IPS-20b (cell line): Measurements from ENCODE around the gene TBC1D9B.

Experiments
- H3K27ac ChIP-seq: one replicate; pipeline ENCODE4 v1.5.1; 2013; ENCODE audit warnings: low read length
- H3K27me3 ChIP-seq: 2 replicates; pipeline ENCODE4 v1.6.1; 2013; ENCODE audit warnings: mild to moderate bottlenecking, low read length, inconsistent platforms; ENCODE audit not compliant: insufficient read depth
- H3K36me3 ChIP-seq: 2 replicates; pipeline ENCODE4 v1.6.1; 2013; ENCODE audit warnings: low read depth, mild to moderate bottlenecking, inconsistent platforms, low read length, moderate library complexity; ENCODE audit not compliant: insufficient read depth
- H3K4me1 ChIP-seq: 2 replicates; pipeline ENCODE4 v1.6.1; 2013; ENCODE audit warnings: mild to moderate bottlenecking, control low read depth, inconsistent platforms, low read length, moderate library complexity; ENCODE audit not compliant: insufficient read depth
- H3K4me3 ChIP-seq: 2 replicates; pipeline ENCODE4 v1.5.1; 2013; ENCODE audit warnings: mild to moderate bottlenecking, low read length, inconsistent platforms
- H3K9ac ChIP-seq: 2 replicates; pipeline ENCODE4 v1.6.1; 2013; ENCODE audit warnings: low read depth, mild to moderate bottlenecking, inconsistent platforms, low read length, moderate library complexity
- H3K9me3 ChIP-seq: 2 replicates; pipeline ENCODE4 v1.6.1; 2013; ENCODE audit warnings: mild to moderate bottlenecking, low read depth, low read length, inconsistent platforms; ENCODE audit not compliant: insufficient read depth

Gene TBC1D9B

DNA sequence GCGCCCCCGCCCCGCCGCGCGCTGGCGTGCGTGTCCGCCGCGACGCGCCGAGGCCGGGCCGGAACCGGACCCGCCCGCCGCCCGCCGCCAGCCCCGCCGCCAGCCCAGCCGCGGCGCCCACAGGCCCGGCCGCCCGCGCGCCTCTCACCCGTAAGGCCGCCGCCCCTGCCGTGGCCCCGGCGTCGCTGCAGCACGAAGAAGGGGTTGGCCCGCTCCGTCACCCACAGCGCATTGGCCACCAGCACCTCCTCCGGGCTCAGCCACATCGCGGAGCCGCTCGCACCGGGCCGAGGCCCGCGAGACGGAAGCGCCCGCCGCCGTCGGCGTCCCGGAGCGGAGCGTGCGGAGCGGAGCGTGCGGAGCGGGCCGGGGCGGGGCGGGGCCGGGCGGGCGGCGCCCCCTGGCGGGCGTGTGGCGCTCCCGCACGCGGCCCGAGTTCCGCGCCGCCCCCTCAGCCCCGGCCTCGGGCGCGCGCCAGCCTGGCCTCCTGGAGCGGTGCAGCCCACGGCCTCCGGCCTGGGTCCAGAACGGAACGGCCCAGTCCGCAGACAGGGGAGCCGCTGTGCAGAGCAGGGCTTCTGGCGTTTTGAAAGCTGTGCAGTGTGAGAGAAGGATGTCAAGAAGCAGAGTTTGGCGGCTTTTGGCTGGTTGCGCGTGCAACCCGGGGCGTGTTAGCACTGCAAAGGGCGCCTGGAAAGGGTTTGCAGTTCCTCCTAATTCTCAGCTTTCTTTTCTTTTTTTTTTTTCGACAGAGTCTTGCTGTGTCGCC lies at the start of gene TBC1D9B:
Gene TBC1D9B (minus strand): TSS at position 342 of the 769 bp plus-strand sequence. CDS start 76 bp downstream, at position 266.
- Histone ChIP-seq H3K9ac (peak within 1 kb of the TSS; percentile 48; the same call in 1 of the 2 replicates), H3K4me1 (peaks cover 5% of the 10 kb centered on the region; the same call in 1 of the 2 replicates), H3K27ac (no peak within 1 kb of the TSS), H3K36me3 (peaks cover 14% of the 10 kb centered on the region), H3K4me3 (peak within 1 kb of the TSS; percentile 75), H3K9me3 (no peaks in the 10 kb centered on the region), H3K27me3 (peaks cover 15% of the 10 kb centered on the region; the same call in 1 of the 2 replicates)

DNA sequence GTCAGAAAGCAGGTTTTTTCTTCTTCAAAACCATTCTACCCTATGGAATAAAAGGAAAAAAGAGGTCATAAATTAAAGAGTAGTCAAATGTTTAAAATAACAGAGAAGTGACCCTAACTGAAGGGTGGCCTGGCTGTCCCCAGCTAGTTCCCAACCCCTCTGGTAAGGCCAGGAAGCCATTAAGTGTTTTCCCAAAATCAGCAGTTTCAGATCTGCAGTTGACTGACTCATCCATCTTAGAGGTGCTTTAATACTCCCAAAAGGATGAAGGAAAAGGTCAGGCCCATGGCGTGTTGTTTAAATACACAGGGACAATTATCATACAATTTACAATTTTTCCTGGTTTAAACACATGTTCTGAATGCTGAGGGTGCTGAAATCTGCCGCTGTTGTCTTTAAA lies 47.9 kb upstream of the TBC1D9B start:
- Histone ChIP-seq H3K36me3 (peaks cover 35% of the 10 kb centered on the region), H3K27me3 (no peaks in the 10 kb centered on the region)

DNA sequence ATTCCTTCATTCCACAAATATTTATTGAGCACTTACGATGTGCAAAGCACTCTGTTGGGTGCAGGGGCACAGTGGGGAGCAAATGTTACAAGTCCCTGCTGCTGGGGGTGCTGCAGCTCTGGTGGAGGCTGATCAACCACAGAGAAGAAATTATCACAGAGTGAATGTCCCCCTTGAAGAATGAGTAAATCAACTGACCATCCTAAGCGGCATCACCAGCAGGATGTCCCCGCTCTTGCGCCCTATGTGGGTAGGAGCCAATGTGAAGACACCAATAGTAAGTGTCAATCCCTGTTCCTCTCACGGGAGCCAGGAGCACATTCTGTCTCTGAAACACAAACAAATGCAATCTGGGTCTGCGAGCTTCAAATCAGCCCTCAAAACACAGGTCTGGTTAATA lies 47.4 kb upstream of the TBC1D9B start:
- Histone ChIP-seq H3K4me3 (no peak overlapping the region), H3K9ac (no peak overlapping the region), H3K9me3 (no peaks in the 10 kb centered on the region), H3K27me3 (no peaks in the 10 kb centered on the region), H3K4me1 (no peaks in the 10 kb centered on the region), H3K36me3 (peaks cover 33% of the 10 kb centered on the region), H3K27ac (no peak overlapping the region)

More for the DNA sequence above, 47.9 kb upstream of the TBC1D9B start:
- no peak overlapping the region for H3K9ac ChIP-seq
- H3K4me3 ChIP-seq = no peak overlapping the region
- no peak overlapping the region for H3K27ac ChIP-seq
- no peaks in the 10 kb centered on the region for H3K4me1 ChIP-seq
- no peaks in the 10 kb centered on the region for H3K9me3 ChIP-seq

GRCh38 chr5:179954434-179954833 lies 46.7 kb upstream of the TBC1D9B start:
- H3K27me3 ChIP-seq = no peaks in the 10 kb centered on the region
- no peaks in the 10 kb centered on the region for H3K4me1 ChIP-seq
- no peak overlapping the region for H3K9ac ChIP-seq
- no peaks in the 10 kb centered on the region for H3K9me3 ChIP-seq
- no peak overlapping the region for H3K27ac ChIP-seq
- H3K4me3 ChIP-seq = no peak overlapping the region
- H3K36me3 ChIP-seq = peaks cover 33% of the 10 kb centered on the region

DNA sequence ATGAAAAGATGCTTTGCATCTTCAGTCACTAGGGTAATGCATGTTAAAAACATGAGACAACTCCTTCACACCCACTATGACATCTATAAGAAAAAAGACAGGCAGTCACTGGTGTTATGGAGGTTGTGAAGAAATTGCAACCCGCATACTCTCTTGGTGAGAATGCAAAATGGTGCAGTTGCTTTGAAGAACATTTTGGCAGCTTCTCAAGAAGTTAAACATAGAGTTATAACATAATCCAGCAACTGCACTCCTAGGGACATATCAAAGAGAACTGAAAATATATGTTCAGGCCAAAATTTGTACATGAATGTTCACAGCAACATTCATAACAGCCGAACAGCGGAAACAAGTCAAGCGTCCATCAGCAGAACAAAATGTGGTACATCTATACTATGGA lies 46.3 kb upstream of the TBC1D9B start:
- Histone ChIP-seq H3K9me3 (no peaks in the 10 kb centered on the region), H3K9ac (no peak overlapping the region), H3K4me3 (no peak overlapping the region), H3K36me3 (peaks cover 33% of the 10 kb centered on the region), H3K27me3 (no peaks in the 10 kb centered on the region), H3K27ac (no peak overlapping the region), H3K4me1 (no peaks in the 10 kb centered on the region)

- Histone ChIP-seq H3K4me3 (no peak overlapping the region), H3K9ac (no peak overlapping the region), H3K4me1 (no peaks in the 10 kb centered on the region), H3K9me3 (no peaks in the 10 kb centered on the region), H3K27me3 (no peaks in the 10 kb centered on the region), H3K27ac (no peak overlapping the region), H3K36me3 (no peaks in the 10 kb centered on the region)
Observed at GRCh38 chr5:179936976-179937681, 29.4 kb upstream of the TBC1D9B start.

- Histone ChIP-seq H3K9me3 (no peaks in the 10 kb centered on the region), H3K4me3 (no peak overlapping the region), H3K36me3 (no peaks in the 10 kb centered on the region), H3K9ac (no peak overlapping the region), H3K27me3 (no peaks in the 10 kb centered on the region), H3K4me1 (no peaks in the 10 kb centered on the region), H3K27ac (no peak overlapping the region)
Observed at GRCh38 chr5:179930788-179931473, 23.2 kb upstream of the TBC1D9B start.

GRCh38 chr5:179927824-179928223 lies 20.1 kb upstream of the TBC1D9B start:
- no peaks in the 10 kb centered on the region for H3K36me3 ChIP-seq
- H3K9me3 ChIP-seq = no peaks in the 10 kb centered on the region
- no peaks in the 10 kb centered on the region for H3K4me1 ChIP-seq
- H3K27me3 ChIP-seq = no peaks in the 10 kb centered on the region
- no peak overlapping the region for H3K27ac ChIP-seq
- no peak overlapping the region for H3K9ac ChIP-seq
- H3K4me3 ChIP-seq = no peak overlapping the region

- Histone ChIP-seq H3K9ac (no peak overlapping the region), H3K27me3 (no peaks in the 10 kb centered on the region), H3K9me3 (no peaks in the 10 kb centered on the region), H3K4me3 (no peak overlapping the region), H3K4me1 (no peaks in the 10 kb centered on the region), H3K27ac (no peak overlapping the region), H3K36me3 (no peaks in the 10 kb centered on the region)
Observed at GRCh38 chr5:179926657-179927056, 19.0 kb upstream of the TBC1D9B start.

DNA sequence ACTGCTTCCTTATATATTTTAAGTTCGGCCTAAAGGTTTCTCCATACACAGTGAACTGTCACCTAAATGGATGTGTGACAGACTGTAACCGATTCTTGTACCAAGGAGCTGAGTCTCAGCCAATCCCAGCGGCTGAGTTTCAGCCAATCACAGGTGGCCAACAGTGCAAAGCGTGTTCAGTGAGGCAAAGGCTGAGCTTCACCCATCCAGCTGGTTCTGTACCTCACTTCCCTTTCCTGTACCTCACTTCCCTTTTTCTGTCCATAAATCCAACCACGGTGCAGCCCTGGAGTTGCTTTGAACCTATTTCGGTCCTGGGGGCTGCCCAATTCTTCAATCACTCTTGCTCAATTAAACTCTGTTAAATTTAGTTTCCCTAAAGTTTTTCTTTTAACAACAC lies 15.7 kb upstream of the TBC1D9B start:
- Histone ChIP-seq H3K4me3 (no peak overlapping the region), H3K9me3 (no peaks in the 10 kb centered on the region), H3K4me1 (no peaks in the 10 kb centered on the region), H3K9ac (no peak overlapping the region), H3K27ac (no peak overlapping the region), H3K36me3 (no peaks in the 10 kb centered on the region), H3K27me3 (no peaks in the 10 kb centered on the region)

DNA sequence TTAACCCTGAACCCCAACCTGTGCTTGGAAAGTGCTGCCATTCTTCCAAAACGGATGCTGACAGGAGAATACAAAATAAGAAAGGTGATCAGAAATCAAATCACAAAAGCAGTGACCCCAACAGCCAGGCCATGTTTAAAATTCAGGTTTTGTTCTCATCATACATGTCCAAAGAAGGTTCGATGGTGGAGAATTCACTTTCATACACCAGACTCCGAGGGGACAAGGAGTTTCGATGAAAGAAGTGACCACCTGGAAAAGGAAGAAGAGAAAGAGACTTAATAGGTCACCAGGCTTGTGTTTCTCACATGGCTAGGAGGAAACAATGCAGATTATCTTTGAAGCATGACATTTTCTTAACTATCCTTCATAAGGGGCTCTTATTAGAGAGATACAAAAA lies 12.5 kb upstream of the TBC1D9B start:
- Histone ChIP-seq H3K27ac (no peak overlapping the region), H3K36me3 (no peaks in the 10 kb centered on the region), H3K4me3 (no peak overlapping the region), H3K9ac (no peak overlapping the region), H3K27me3 (no peaks in the 10 kb centered on the region), H3K9me3 (no peaks in the 10 kb centered on the region), H3K4me1 (0 out of 2 replicates have a peak, but pooled peaks cover 2% of the 10 kb centered on the region)
